ENCODE results near the gene OPCML.

GRCh38 chr11:132910011-132910760, 622.1 kb downstream of the OPCML start:
- TF ChIP-seq, protein P1, sequence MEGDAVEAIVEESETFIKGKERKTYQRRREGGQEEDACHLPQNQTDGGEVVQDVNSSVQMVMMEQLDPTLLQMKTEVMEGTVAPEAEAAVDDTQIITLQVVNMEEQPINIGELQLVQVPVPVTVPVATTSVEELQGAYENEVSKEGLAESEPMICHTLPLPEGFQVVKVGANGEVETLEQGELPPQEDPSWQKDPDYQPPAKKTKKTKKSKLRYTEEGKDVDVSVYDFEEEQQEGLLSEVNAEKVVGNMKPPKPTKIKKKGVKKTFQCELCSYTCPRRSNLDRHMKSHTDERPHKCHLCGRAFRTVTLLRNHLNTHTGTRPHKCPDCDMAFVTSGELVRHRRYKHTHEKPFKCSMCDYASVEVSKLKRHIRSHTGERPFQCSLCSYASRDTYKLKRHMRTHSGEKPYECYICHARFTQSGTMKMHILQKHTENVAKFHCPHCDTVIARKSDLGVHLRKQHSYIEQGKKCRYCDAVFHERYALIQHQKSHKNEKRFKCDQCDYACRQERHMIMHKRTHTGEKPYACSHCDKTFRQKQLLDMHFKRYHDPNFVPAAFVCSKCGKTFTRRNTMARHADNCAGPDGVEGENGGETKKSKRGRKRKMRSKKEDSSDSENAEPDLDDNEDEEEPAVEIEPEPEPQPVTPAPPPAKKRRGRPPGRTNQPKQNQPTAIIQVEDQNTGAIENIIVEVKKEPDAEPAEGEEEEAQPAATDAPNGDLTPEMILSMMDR (IDR thresholded peaks at IDR 0.05), result no peak
- TF ChIP-seq POLR2A (IDR thresholded peaks at IDR 0.05) (no peak), EP300 (IDR thresholded peaks at IDR 0.05; ENCODE audit: low read depth) (no peak)

Measured in transverse colon (tissue), 3 donors.